Measurements from ENCODE around the gene SOHLH1.
A peak's percentile ranks its signal among the peaks of the same experiment; 100 is the strongest.

The SOHLH1 gene

DNA sequence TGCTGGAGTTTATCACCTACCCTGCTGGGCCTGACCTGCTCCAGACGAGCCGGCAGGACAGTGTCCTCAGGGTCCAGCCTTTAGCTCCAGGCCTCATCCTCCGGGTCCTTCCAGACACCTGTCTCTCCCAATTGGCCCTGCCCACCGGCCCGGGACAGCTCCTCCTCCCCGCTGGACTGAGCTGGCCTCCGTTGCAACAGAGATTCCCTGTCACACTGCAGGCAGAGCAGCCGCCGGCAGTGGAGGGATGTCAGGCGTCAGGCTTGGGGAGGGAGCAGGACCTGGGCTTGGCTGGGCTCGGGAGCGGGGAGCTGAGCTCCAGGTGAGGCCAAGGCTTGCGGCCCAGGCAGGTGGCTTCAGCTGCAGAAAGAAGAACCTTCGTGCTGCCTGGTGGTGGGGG is 4.4 kb upstream of the SOHLH1 start:
- DNase-seq (ENCODE audit: low read depth) = no peak

DNA sequence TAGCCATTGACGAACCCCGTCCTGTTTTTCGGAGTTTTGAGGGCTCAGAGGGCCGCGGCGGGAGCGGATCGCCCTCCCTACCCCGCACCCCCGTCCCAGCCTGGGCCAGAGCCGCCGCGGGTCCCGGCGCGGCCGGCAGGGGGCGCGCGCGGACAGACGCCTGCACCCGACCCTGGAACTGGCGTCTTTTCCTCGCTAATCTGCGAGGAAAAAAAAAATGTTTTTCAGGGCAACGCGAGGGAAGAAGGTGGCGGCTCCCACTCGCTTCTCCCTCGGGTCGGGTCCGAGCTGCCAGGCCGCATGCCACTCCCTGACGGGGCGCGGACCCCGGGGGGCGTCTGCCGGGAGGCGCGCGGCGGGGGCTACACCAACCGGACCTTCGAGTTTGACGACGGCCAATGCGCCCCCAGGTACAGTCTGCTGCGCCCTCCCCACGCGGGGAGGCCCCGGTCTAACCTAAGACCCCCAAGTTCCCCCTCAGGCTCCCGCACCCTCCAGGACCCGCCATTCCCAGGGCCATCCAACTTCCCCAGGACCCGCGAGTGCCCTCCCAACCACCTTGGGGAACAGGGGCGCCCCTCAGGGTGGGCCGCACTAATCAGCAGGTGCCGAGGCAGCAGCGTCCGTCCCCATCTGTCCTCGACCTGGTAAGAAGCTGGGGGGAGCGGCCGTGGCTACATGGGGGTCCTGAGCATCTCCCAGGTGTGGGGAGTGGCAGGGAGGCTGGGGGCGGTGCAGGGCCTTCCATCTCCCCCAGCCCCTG is 2.9 kb upstream of the SOHLH1 start, which contains the start of gene KCNT1:
TSS of gene KCNT1 (plus strand) at position 227 of the 763 bp plus-strand sequence. CDS start at position 301, 74 bp downstream.
- DNase-seq (ENCODE audit: low read depth) = peak; percentile 15

DNA sequence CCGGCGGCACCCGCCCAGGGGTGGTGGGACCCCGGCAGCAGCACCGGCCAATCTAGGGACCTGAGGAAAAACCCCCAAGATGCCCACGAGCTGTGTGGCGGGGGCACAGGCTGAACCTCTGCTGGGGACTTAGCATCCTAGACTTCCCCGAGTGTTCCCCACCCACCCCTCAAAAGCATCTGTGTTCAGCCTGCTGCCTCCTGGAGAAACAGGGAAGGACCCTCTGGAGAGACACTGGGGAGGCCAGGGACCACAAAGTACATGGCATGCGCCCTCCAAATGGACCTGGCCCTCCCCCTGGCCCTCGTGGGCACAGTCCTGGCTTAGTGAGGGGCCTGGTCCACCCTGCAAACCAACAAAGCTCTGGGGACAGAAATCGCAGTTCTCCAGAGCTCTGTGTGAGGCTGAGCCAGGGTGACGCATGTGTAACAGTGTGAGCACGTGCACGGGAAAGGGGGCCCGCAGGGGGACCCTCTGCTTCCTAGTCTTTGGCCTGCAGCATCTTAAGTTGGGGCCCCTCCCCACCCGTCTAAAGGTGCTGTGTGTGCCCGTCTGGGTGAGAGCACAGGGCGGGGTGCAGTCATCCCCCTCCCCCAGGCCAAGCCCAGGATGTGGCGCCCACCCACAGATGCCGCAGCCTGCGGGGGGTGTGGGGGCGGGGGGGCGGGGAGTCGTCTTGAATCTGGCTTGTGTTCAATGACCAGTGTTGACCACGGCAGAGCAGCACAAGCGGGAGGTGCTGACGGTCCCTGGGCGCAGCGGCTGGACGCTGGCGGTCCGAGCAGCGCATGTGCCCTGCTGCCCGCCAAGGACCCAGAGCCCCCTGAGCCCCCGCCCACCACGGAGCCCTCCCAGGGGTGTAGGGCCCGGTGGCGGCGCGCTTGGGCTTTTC is 2.0 kb upstream of the SOHLH1 start:
- no peak for DNase-seq (ENCODE audit: low read depth)

DNA sequence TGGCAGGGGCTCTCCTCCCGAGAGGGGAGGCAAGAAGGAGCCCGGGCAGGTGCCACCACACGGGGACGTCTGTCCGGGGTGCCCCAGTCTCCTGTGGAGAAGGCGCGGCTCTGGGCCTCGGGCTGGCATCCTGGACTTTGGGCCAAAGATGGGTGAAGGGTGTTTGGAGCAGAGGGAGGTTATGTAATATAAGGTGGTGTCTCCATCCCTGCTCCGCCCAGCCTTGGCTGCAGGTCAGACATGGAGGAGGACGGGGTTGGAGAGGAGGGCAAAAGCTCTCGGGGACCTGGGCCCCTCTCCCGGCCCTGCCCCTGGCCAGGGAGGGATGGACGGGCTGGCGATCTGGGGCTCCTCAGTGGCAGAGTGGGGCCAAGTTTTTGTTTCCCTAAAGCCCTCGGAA is 1.2 kb upstream of the SOHLH1 start:
- DNase-seq (ENCODE audit: low read depth) = no peak

DNA sequence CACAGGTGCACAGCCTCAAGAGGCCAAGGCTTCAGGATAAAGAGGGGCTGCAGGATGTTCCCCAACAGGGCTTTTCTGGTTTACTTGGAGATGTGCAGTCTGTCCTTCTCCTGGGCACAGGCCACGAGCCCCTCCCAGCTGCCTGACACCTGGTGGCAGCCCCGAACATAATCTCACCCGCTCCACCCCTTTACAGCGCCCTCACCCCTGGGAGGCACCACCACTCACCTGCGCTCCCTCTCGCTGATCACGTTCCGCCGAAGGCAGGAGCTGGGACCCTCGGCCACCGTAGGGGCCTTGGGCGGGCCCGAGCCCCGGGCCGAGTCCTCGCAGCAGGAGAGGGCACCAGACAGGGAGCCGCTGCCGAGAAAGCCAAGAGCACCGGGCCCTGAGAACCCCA is 514 bp downstream of the SOHLH1 start:
- no peak for DNase-seq (ENCODE audit: low read depth)

DNA sequence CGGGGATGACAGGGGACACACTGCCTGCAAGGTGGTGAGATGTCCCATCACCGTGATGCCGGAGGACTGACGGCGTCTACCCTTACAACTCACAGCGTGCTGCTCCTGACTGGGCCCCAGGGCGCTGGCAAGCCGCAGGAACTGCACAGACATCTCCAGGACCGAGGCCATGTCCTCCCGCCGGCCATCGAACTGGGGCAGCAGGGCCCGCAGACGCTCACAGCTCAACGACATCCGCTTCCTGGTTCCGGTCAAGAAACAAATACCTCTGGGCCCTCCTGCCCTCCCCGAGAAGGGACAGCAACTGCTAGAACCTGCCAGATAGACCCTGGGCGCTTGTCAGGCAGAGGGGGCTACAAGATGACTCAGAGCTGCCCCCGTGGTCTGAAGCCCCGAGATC is 1.0 kb downstream of the SOHLH1 start:
- DNase-seq (ENCODE audit: low read depth) = no peak

DNA sequence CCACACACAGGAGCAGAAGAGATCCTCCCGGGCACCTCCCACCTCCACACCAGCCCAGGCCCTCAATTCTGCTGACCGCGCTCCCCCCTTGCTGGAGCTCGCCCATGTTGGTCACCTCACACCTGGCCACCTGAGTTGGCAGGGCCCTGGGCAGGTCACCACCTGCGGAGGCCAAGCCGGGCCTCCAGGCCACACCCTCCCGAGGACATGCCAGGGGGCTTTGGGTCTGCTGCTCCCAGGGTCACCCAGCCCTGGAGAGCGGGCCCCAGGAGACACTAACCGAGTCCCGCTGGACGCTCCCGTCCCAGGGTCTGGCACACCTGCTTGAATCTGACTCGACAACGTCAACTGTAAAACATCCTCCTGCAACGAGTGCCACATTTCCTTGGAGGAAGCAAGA is 2.1 kb downstream of the SOHLH1 start:
- no peak for DNase-seq (ENCODE audit: low read depth)

DNA sequence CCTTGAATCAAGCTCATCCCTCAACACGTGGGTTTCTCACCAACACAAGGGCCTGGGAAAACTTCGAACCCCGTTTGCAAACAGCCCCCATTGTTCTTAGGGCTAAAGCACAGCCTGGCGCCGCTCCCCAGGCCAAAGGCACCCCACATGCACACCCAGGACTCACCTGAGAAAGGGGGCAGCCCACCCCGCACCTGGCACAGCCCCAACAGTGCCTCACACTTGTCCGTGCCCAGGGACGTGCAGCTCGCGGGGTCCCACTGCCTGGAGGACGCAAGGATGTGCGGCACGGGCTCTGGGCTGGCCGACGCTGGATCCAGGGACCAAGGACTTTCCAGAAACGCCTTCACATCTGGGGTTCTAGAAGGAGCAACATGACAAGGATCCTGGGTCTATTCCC is 2.8 kb downstream of the SOHLH1 start:
- no peak for DNase-seq (ENCODE audit: low read depth)

DNA sequence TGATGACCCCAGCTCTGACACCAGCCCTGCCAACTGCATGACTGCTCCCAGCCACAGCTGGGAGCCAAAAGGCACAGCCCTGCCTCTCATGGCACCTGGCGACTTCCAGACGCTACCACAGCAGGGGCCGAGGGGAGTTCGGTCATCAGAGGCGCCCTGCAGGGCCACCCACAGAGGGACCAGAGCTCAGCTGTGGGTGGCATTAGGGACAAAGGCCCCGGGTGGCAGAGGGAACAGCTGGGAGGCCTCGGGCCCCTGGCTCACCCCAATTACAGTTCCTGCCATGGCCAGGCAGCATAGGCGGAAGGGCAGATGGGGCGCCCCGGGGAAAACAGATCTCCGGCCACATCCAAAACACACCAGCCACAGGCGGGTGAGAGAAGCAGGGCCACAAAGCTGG is 3.6 kb downstream of the SOHLH1 start:
- no peak for DNase-seq (ENCODE audit: low read depth)

DNA sequence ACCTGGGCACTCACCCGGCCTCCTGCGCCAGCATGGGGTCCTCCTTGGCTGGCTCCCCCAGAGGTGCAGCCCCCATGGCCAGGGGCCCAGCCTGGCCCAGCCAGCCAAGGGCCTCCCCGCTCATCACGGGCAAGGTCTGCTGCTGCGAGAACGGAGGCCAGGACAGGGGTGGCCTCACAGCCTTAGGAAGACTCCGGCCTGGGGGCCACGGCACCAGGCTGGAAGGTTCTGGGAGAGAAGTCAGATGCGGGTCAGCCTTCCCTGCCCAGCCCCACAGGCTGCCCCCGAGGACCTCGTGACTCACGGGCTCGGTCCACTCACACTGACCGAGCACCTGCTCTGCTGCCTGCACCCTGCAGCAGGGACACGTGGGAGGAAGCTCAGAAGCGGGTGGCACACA is 4.2 kb downstream of the SOHLH1 start:
- DNase-seq (ENCODE audit: low read depth) = no peak

DNA sequence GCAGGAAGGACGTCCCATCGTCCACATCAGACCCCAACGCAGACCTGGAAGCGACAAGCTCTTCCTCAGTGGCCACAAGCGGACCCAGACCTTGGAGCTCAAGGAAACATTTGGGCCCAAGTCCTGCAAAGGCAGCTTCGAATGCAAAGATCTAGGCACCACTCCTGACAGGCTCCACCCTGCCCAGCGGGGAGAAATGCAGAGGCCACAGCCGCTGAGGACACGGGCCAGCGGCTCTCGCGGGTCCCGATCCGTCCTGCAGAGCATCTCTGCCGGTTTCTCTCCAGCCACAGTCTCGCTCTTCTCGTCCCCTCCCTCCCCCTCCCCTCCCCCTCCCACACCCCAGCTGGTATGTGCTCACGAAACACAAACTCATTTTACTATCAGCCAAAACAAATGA is 4.9 kb downstream of the SOHLH1 start:
- DNase-seq (ENCODE audit: low read depth) = no peak

DNA sequence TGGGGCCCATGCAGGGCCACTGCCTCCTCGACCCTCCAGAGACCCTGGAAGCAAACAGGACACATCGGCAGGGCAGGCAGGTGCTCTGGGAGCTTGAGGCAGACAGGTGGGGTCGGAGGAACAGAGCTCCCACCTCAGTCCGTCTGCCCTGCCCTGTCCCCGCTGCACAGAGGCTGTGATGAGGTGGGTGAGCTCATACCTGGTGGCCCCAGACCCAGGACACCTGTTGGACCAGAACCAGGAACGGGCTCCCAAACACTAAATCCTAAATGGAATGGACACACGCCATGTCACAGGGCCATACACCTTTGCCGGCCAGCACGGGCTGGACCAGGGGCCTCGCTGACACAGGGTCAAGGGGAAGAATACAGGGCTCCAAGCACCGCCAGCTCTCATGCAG is 5.5 kb downstream of the SOHLH1 start:
- DNase-seq (ENCODE audit: low read depth) = no peak

DNA sequence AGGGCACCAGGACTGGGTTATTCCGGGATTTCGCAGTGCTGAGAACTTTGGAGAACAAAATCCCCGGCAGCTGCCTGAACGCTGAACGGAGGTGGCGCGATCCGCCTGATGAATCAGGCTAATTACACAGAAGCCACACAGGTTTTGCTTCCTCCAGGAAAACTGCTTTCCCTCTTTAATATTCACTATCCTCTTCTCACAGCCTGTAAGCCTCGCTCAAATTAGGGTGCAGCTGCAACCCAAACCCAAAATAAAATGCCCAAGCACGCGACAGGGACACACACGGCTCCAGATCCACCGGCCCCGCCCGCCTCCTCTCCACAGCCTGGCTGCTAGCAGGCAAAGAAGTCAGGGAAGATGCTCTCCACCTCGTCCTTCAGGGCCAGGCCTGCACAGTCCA is 6.0 kb downstream of the SOHLH1 start:
- no peak for DNase-seq (ENCODE audit: low read depth)

DNA sequence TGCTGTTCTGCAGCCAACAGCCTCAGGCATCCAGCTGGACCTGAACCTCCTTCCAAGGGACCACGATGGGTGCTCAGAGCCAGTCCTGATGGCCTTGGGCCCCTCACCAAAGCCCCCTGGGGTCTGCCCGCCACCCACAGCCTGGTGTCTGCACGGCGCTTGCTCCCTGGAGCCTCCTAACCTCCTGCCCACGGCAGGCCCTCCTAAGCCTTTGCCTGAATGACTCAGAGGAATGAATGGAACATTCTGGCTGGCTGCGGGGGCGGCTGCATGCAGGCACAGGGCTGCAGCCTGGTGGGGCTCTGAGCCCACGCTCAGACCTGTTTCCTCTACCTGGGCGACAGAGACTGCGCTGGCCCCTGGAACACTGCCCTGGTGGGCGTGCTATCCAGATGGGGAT is 6.9 kb downstream of the SOHLH1 start:
- DNase-seq (ENCODE audit: low read depth) = peak; percentile 25

DNA sequence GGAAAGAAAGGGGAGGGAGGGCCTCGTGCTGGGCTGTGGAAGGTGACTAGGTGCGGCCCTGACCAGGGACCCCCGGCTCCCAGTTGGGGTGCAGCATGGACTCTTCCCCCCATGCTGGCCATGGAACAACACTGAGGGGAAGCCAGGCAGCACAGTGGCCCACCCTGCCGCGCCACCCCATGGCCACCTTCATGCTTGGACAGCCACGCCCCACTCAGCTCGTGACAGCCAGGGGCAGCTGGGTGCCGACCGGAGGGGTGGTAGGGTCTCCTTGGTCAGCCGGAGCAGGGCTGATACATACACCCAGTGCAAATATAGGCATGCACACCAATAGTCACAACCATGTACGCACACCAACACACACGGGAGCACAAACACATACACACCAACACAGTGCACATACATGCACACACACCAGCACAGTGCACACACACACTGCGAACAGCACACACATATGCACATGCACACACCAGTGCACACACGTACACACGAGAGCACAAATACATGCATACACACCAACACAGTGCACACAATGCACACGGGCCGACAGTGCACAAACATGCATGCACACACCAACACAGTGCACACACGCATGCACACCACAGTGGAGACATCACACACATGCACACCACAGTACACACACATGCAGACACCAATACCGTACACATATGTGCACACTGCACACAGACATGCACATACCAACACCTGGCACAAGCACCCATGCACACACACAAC is 8.3 kb downstream of the SOHLH1 start:
- DNase-seq (ENCODE audit: low read depth) = no peak

DNA sequence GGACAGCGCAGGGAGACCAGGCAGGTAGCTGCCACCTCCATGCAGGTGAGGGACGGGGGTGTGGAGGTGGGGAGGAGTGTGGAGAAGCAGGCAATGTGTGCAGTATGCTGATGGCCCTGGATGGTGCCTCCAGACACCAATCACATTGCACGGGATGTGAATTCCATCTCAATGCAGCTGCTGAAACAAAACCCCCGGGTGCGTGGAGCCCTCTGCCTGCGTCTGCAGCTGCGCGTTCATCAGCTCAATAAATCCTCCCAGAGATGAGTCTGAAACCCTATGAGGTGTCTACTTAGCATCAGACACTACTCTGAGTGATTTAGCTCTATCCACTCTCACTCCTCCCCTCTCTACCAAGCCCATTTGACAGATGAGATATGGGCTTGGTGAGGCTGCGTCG is 10.3 kb downstream of the SOHLH1 start:
- no peak for DNase-seq (ENCODE audit: low read depth)

DNA sequence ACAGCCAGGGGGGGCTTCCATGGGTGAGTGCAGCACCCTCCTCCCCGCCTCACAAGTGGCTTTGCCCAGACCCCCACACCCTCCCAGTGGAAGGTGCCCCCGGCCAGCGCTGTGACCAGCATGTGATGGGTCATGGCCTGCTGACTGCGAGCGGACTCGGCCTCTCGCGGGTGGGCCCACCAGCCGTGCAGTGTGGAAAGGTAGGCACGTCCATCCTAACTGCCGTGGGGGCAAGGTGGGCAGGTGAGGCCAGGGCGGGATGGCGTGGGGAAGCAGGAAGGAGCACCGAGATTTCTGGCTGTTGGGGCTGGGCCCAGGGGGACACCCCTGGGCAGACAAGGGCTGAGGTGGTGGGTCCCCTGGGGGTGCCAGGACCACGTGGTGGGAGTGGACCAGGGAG is 12.1 kb downstream of the SOHLH1 start:
- no peak for DNase-seq (ENCODE audit: low read depth)

DNA sequence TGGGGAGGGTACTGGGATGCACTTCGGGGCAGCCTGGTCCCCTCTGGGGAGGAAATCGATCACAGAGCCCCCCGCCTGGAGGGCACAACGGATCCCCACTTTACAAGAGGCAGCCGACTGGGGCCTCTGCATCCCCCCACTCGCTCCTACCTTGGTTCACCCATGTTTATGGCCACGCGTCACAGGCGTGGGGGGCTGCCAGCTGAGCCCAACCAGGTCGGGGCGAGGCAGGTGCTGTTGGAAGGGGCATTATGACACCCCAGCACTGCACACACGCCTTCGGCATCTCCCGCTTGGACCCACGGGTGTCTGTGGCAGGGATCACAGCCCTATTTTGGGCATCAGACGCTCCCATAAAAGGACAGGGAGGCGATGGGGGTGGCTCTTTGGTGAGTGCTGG is 14.6 kb downstream of the SOHLH1 start:
- no peak for DNase-seq (ENCODE audit: low read depth)

DNA sequence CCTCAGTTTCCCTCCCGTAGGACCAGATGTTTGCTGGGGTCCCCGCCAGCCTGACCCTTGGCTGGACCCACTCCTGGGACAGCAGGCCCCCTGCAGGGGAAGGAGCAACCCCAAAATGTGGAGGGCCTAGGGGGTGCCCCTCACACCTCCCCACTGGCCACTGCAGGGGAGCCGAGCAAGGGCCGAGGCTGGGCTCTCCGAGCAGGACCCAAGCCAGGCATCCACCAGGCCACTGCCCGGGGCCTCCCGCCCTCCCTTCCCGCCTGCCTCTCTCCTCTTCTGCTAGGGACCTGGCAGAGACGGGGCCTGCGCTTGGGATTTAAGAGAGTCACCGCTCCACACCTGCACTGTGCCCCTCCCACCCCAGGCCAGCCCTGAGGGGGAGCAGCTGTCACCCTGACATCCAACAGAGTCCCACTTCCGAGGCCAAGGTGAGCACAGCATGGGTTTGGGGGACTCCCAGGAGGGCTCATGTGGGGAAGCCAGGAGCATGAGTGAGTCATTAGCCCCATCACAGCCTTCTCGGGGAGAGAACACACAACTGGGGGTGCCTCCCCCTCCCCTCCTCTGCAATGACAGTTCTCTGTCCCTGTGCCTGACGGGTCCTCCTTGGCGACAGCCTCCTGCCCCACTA is 15.8 kb downstream of the SOHLH1 start:
- DNase-seq (ENCODE audit: low read depth) = no peak

DNA sequence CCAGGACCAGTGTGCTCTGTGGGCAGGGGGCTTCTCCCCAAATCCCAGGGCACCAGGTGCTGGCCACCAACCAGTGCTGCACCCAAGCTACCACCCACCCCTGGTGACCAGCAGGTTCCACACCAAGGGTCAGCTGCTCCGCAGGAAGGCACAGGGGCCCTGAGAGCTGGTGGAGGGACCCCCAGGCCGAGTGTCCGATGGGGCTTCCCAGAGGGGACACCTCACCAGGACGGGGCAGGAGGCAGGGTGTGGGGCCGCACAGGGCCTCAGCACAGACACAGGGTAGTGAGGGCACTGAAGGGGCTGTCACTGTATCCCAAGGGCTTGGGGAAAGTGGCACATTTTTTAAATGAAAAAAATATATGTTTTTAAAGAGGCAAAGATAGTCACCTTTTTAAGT is 18.1 kb downstream of the SOHLH1 start:
- DNase-seq (ENCODE audit: low read depth) = no peak

DNA sequence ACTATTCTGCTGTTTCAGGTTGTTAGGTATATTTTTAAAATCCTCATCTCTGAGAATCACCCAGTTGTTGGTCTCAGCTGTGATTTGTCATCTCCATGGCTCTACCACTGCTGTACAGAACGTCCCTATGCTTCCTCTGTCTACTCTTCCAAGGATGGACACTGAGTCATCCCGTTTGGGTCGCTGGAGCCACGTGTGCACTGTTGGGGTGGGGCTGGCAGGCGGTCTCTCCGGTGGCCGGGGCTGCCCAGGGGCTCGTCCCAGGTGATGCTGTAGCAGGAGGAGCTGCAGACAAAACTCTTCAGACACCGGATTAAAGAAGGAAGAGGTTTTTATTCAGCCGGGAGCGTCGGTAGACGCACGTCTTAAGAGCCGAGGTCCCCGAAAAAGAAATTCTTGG is 19.2 kb downstream of the SOHLH1 start:
- DNase-seq (ENCODE audit: low read depth) = no peak
